Measurements from ENCODE around the gene CHCHD10.
A peak's percentile ranks its signal among the peaks of the same experiment; 100 is the strongest.

The CHCHD10 gene

GRCh38 chr22:23775779-23776375, 8.1 kb upstream of the CHCHD10 start:
- no peaks in the 10 kb centered on the region for H3K9me3 Mint-ChIP-seq
- TF ChIP-seq CTCF (IDR thresholded peaks at IDR 0.05) = no peak
- no peak overlapping the region for H3K27ac Mint-ChIP-seq
- peaks cover 6% of the 10 kb centered on the region for H3K27me3 Mint-ChIP-seq (ENCODE audit: low read depth, poor library complexity)
- H3K36me3 Mint-ChIP-seq (ENCODE audit: low read depth) = no peaks in the 10 kb centered on the region
- no peak overlapping the region for H3K4me3 Mint-ChIP-seq
- DNase-seq = no peak
- peaks cover 39% of the 10 kb centered on the region for H3K4me1 Mint-ChIP-seq

- DNase-seq = no peak
- TF ChIP-seq CTCF (IDR thresholded peaks at IDR 0.05) = no peak
- Mint-ChIP-seq H3K36me3 (ENCODE audit: low read depth) (no peaks in the 10 kb centered on the region), H3K27ac (no peak overlapping the region), H3K9me3 (no peaks in the 10 kb centered on the region), H3K4me1 (peaks cover 37% of the 10 kb centered on the region), H3K4me3 (peak overlapping the region; percentile 72), H3K27me3 (ENCODE audit: low read depth, poor library complexity) (peaks cover 7% of the 10 kb centered on the region)
Measured at GRCh38 chr22:23774922-23775436, 7.2 kb upstream of the CHCHD10 start.

- Mint-ChIP-seq H3K27ac (no peak overlapping the region), H3K4me3 (peak overlapping the region; percentile 72), H3K27me3 (ENCODE audit: low read depth, poor library complexity) (peaks cover 13% of the 10 kb centered on the region), H3K36me3 (ENCODE audit: low read depth) (no peaks in the 10 kb centered on the region), H3K4me1 (peaks cover 40% of the 10 kb centered on the region), H3K9me3 (no peaks in the 10 kb centered on the region)
- no peak for DNase-seq
- TF ChIP-seq CTCF (IDR thresholded peaks at IDR 0.05) = no peak
Measured at GRCh38 chr22:23774114-23774921, 6.5 kb upstream of the CHCHD10 start.

DNA sequence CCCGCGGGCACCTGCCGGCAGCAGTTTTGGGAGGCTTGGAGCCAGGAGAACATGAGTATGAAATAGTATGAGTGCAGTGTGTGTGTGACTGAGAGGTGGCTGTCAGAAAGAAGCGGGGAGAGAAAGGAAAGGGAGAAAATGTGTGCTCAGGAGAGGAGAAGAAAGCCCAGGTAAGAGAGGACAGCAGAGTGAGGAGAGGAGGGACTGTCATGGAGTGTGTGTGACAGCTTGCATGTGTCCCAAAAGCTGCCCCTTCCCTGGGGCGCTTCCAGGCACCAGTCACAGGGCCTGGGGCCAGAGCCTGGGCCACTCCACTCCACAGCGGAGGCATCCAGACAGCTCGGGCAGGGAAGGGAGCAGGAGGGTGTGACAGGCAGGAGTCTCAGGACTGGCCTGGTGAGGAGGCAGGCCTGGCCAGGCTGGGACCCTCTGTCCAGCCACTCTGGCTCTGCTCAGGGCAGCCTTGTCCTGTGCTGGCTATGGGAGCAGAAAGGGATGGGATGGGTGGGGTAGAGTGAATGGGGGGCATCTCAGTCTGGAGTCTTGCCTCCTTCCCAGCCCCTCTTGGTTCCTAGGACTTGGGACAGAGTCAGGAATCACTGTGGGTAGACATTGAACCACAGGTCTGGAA, 5.8 kb upstream of the CHCHD10 start:
- TF ChIP-seq CTCF (IDR thresholded peaks at IDR 0.05) = no peak
- Mint-ChIP-seq H3K4me3 (peak overlapping the region; percentile 73), H3K4me1 (peaks cover 46% of the 10 kb centered on the region), H3K27ac (no peak overlapping the region), H3K9me3 (no peaks in the 10 kb centered on the region), H3K36me3 (ENCODE audit: low read depth) (no peaks in the 10 kb centered on the region), H3K27me3 (ENCODE audit: low read depth, poor library complexity) (peaks cover 13% of the 10 kb centered on the region)
- no peak for DNase-seq

GRCh38 chr22:23772649-23773473, 5.1 kb upstream of the CHCHD10 start, which contains the start of gene MMP11:
Gene MMP11 (plus strand): TSS chr22:23772849. CDS start chr22:23772871, 22 bp downstream.
- peaks cover 46% of the 10 kb centered on the region for H3K4me1 Mint-ChIP-seq

More at GRCh38 chr22:23772649-23773473, 5.1 kb upstream of the CHCHD10 start, which contains the start of gene MMP11:
- peak within 1 kb of the TSS; percentile 73 for H3K4me3 Mint-ChIP-seq
- peaks cover 13% of the 10 kb centered on the region for H3K27me3 Mint-ChIP-seq (ENCODE audit: low read depth, poor library complexity)
- H3K27ac Mint-ChIP-seq = no peak within 1 kb of the TSS
- no peak for TF ChIP-seq CTCF (IDR thresholded peaks at IDR 0.05)
- peak; percentile 79 for DNase-seq
- no peaks in the 10 kb centered on the region for H3K9me3 Mint-ChIP-seq
- H3K36me3 Mint-ChIP-seq (ENCODE audit: low read depth) = no peaks in the 10 kb centered on the region

Data from nephron progenitor cell (in vitro differentiated cells).